HepG2 (cell line): Measurements from ENCODE around the gene NDUFB10. TPM values are rescaled to one million over a fixed set of nuclear protein-coding genes. Genes with fewer than 3 reads are reported as not detected.
A peak's percentile ranks its signal among the peaks of the same experiment; 100 is the strongest.

Experiments
- CEBPB ChIP-seq: IDR thresholded peaks from 2 replicates; pipeline ENCODE4 v1.6.1; 2011; ENCODE audit warnings: low read depth, low read length, improper control_type of control experiment, borderline replicate concordance
- CREBL2 ChIP-seq: sonication (generic); formaldehyde crosslinking; IDR thresholded peaks from 2 replicates; pipeline ENCODE4 v1.8.1; 2023; ENCODE audit warnings: missing genetic modification reagents, mild to moderate bottlenecking, borderline replicate concordance
- DR1 ChIP-seq: sonication (generic); formaldehyde crosslinking; IDR thresholded peaks from 2 replicates; pipeline ENCODE4 v1.8.0; 2021; ENCODE audit warnings: mild to moderate bottlenecking, missing genetic modification reagents, inconsistent platforms
- ELF4 ChIP-seq: sonication (generic); formaldehyde crosslinking; IDR thresholded peaks from 2 replicates; pipeline ENCODE4 v1.5.0; 2020; ENCODE audit warnings: missing genetic modification reagents, mild to moderate bottlenecking, moderate library complexity, borderline replicate concordance
- HNRNPK ChIP-seq: fragments of 200-400 bp; formaldehyde crosslinking; IDR thresholded peaks from 2 replicates; pipeline ENCODE4 v1.6.1; 2018; ENCODE audit warnings: low read length, low read depth, moderate library complexity, mild to moderate bottlenecking; ENCODE audit not compliant: poor library complexity, severe bottlenecking
- HNRNPUL1 ChIP-seq: fragments of 200-400 bp; formaldehyde crosslinking; IDR thresholded peaks from 2 replicates; pipeline ENCODE4 v1.6.1; 2017; ENCODE audit warnings: low read depth, mild to moderate bottlenecking, low read length, moderate library complexity
- LBX2 ChIP-seq: sonication (generic); formaldehyde crosslinking; IDR thresholded peaks from 2 replicates; pipeline ENCODE4 v1.5.0; 2020; ENCODE audit warnings: missing genetic modification reagents, mild to moderate bottlenecking, borderline replicate concordance
- MED1 ChIP-seq: sonication (generic); formaldehyde crosslinking; IDR thresholded peaks from 2 replicates; pipeline ENCODE4 v1.4.0; 2020; ENCODE audit warnings: missing genetic modification reagents
- MEIS2 ChIP-seq: sonication (generic); formaldehyde crosslinking; IDR thresholded peaks from 2 replicates; pipeline ENCODE4 v1.9.0; 2021; ENCODE audit warnings: mild to moderate bottlenecking, missing genetic modification reagents
- MLX ChIP-seq: IDR thresholded peaks from 2 replicates; pipeline ENCODE4 v1.6.1; 2016
- RNF2 ChIP-seq: fragments of 450-650 bp; conservative IDR thresholded peaks from 2 replicates; pipeline ENCODE4 v1.6.1; 2016; ENCODE audit warnings: low read depth
- SATB2 ChIP-seq: sonication (generic); formaldehyde crosslinking; IDR thresholded peaks from 2 replicates; pipeline ENCODE4 v1.5.0; 2020; ENCODE audit warnings: missing genetic modification reagents
- SPEN ChIP-seq: sonication (generic); formaldehyde crosslinking; IDR thresholded peaks from 2 replicates; pipeline ENCODE4 v1.5.1; 2020; ENCODE audit warnings: low read depth, mild to moderate bottlenecking, missing genetic modification reagents
- ZKSCAN5 ChIP-seq: sonication (generic); formaldehyde crosslinking; IDR thresholded peaks from 2 replicates; pipeline ENCODE4 v1.5.1; 2020; ENCODE audit warnings: mild to moderate bottlenecking, missing genetic modification reagents
- ZMYM3 ChIP-seq: sonication (generic); formaldehyde crosslinking; IDR thresholded peaks from 2 replicates; pipeline ENCODE4 v1.5.1; 2020; ENCODE audit warnings: mild to moderate bottlenecking, missing genetic modification reagents
- ZNF232 ChIP-seq: sonication (generic); formaldehyde crosslinking; IDR thresholded peaks from 2 replicates; pipeline ENCODE4 v1.4.0; 2020; ENCODE audit warnings: missing genetic modification reagents, borderline replicate concordance
- ZNF503 ChIP-seq: sonication (generic); formaldehyde crosslinking; IDR thresholded peaks from 2 replicates; pipeline ENCODE4 v1.4.0; 2020; ENCODE audit warnings: missing genetic modification reagents
- ZNF724P ChIP-seq: sonication (generic); formaldehyde crosslinking; IDR thresholded peaks from 2 replicates; pipeline ENCODE4 v1.8.0; 2022; ENCODE audit warnings: missing genetic modification reagents, borderline replicate concordance
- ZNF816 ChIP-seq: sonication (generic); formaldehyde crosslinking; IDR thresholded peaks from 2 replicates; pipeline ENCODE4 v1.8.0; 2022; ENCODE audit warnings: missing genetic modification reagents, mild to moderate bottlenecking, borderline replicate concordance
- polyA plus RNA-seq, 8 experiments: library from polyadenylated mRNA; depleted of rRNA in 3 of 8; stranded (reverse) in 7 of 8; unstranded in 1 of 8; fragments of >200 nt; fragmentation: Illumina TruSeq in 4 of 8; extraction: Trizol in 4 of 8; gene quantifications; 2 replicates each; pipeline versions ENCODE4 v1.2.1 to v1.2.3, GENCODE V29; 2011 to 2016; ENCODE audit warnings: low read depth in 4 of 8, missing spikeins in 1 of 8, mixed read lengths in 1 of 8; ENCODE audit not compliant: insufficient read depth in 1 of 8
- total RNA-seq, 5 experiments: library from RNA; depleted of rRNA; stranded (reverse); fragments of >200 nt; fragmentation: Illumina TruSeq; extraction: Trizol; gene quantifications; 2 replicates each; pipeline ENCODE4 v1.2.3, GENCODE V29; 2016; ENCODE audit warnings: low read depth in 1 of 5
- TF ChIP-seq, protein P1 (sequence below), 2 experiments: IDR thresholded peaks; 2 replicates each; pipeline ENCODE4 v1.6.1; 2011 to 2012; ENCODE audit warnings: low read length in 2 of 2, borderline replicate concordance in 1 of 2, low read depth in 1 of 2, mild to moderate bottlenecking in 1 of 2, moderate library complexity in 1 of 2

The NDUFB10 gene
- total and polyA plus RNA-seq, 2 of the 13 experiments (the other 11 are each of a cell fraction or from before 2014, with no cell fraction given): 68.6 to 157 TPM

- no peak for TF ChIP-seq HNRNPK
- TF ChIP-seq CEBPB: no peak
- 0 out of 2 replicates have a peak, but pooled peaks have one; percentile 18 for TF ChIP-seq ZNF724P (CRISPR knock-in tag)
- TF ChIP-seq ELF4: no peak
- no peak for TF ChIP-seq MLX (CRISPR knock-in tag)
- TF ChIP-seq CREBL2: no peak
- TF ChIP-seq LBX2: no peak
- no peak for TF ChIP-seq DR1 (CRISPR knock-in tag)
- no peak for TF ChIP-seq ZKSCAN5 (CRISPR knock-in tag)
- TF ChIP-seq ZNF503 (CRISPR knock-in tag): no peak
- TF ChIP-seq MED1 (CRISPR knock-in tag): peak; percentile 11; the same call in 1 of the 2 replicates
- TF ChIP-seq RNF2: no peak
- TF ChIP-seq SPEN (CRISPR knock-in tag): no peak
- TF ChIP-seq SATB2 (CRISPR knock-in tag): no peak
- no peak for TF ChIP-seq MEIS2
- TF ChIP-seq HNRNPUL1: no peak
- no peak for TF ChIP-seq ZMYM3
- no peak for TF ChIP-seq ZNF816
- TF ChIP-seq, protein P1, sequence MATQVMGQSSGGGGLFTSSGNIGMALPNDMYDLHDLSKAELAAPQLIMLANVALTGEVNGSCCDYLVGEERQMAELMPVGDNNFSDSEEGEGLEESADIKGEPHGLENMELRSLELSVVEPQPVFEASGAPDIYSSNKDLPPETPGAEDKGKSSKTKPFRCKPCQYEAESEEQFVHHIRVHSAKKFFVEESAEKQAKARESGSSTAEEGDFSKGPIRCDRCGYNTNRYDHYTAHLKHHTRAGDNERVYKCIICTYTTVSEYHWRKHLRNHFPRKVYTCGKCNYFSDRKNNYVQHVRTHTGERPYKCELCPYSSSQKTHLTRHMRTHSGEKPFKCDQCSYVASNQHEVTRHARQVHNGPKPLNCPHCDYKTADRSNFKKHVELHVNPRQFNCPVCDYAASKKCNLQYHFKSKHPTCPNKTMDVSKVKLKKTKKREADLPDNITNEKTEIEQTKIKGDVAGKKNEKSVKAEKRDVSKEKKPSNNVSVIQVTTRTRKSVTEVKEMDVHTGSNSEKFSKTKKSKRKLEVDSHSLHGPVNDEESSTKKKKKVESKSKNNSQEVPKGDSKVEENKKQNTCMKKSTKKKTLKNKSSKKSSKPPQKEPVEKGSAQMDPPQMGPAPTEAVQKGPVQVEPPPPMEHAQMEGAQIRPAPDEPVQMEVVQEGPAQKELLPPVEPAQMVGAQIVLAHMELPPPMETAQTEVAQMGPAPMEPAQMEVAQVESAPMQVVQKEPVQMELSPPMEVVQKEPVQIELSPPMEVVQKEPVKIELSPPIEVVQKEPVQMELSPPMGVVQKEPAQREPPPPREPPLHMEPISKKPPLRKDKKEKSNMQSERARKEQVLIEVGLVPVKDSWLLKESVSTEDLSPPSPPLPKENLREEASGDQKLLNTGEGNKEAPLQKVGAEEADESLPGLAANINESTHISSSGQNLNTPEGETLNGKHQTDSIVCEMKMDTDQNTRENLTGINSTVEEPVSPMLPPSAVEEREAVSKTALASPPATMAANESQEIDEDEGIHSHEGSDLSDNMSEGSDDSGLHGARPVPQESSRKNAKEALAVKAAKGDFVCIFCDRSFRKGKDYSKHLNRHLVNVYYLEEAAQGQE (IDR thresholded peaks at IDR 0.05; ENCODE audit: borderline replicate concordance in 1 of 2, low read depth in 1 of 2, low read length in 2 of 2): no peak
- TF ChIP-seq ZNF232 (CRISPR knock-in tag): no peak
Measured at GRCh38 chr16:1990351-1991134, 31.2 kb downstream of the NDUFB10 start (continued).
